Measurements from ENCODE around the gene SRGAP3.

The SRGAP3 gene

GRCh38 chr3:9276761-9277370 is 27.4 kb upstream of the SRGAP3 start:
- TF ChIP-seq CTCF (IDR thresholded peaks at IDR 0.05; ENCODE audit: low read length, missing control alignments), result no peak
- no peak overlapping the region for H3K4me3 ChIP-seq (replicated peaks; ENCODE audit: low read depth, low read length)
- DNase-seq (ENCODE audit: low read depth), result no peak

- no peak overlapping the region for H3K4me3 ChIP-seq (replicated peaks; ENCODE audit: low read depth, low read length)
- DNase-seq (ENCODE audit: low read depth), result no peak
- no peak for TF ChIP-seq CTCF (IDR thresholded peaks at IDR 0.05; ENCODE audit: low read length, missing control alignments)
These were observed 22.5 kb upstream of the SRGAP3 start for GRCh38 chr3:9271903-9272302.

GRCh38 chr3:9270704-9271103 is 21.3 kb upstream of the SRGAP3 start:
- no peak overlapping the region for H3K4me3 ChIP-seq (replicated peaks; ENCODE audit: low read depth, low read length)
- TF ChIP-seq CTCF (IDR thresholded peaks at IDR 0.05; ENCODE audit: low read length, missing control alignments), result no peak
- DNase-seq (ENCODE audit: low read depth), result no peak

GRCh38 chr3:9266716-9267115 is 17.3 kb upstream of the SRGAP3 start:
- no peak for DNase-seq (ENCODE audit: low read depth)
- H3K4me3 ChIP-seq (replicated peaks; ENCODE audit: low read depth, low read length), result no peak overlapping the region
- TF ChIP-seq CTCF (IDR thresholded peaks at IDR 0.05; ENCODE audit: low read length, missing control alignments), result no peak

- H3K4me3 ChIP-seq (replicated peaks; ENCODE audit: low read depth, low read length), result no peak overlapping the region
- TF ChIP-seq CTCF (IDR thresholded peaks at IDR 0.05; ENCODE audit: low read length, missing control alignments), result no peak
- DNase-seq (ENCODE audit: low read depth), result no peak
These were observed 10.9 kb upstream of the SRGAP3 start for GRCh38 chr3:9260305-9260704.

GRCh38 chr3:9257092-9257491 is 7.6 kb upstream of the SRGAP3 start:
- TF ChIP-seq CTCF (IDR thresholded peaks at IDR 0.05; ENCODE audit: low read length, missing control alignments), result no peak
- no peak overlapping the region for H3K4me3 ChIP-seq (replicated peaks; ENCODE audit: low read depth, low read length)
- DNase-seq (ENCODE audit: low read depth), result no peak

- TF ChIP-seq CTCF (IDR thresholded peaks at IDR 0.05; ENCODE audit: low read length, missing control alignments), result no peak
- no peak overlapping the region for H3K4me3 ChIP-seq (replicated peaks; ENCODE audit: low read depth, low read length)
- no peak for DNase-seq (ENCODE audit: low read depth)
These were observed 6.5 kb upstream of the SRGAP3 start for GRCh38 chr3:9255976-9256375.
